Measurements from ENCODE around the gene TNPO1.
"Not testable (repeated sequence)": the region's sequence is repeated elsewhere in the genome, so short reads cannot be mapped to it uniquely, and the experiment has no call there.

TNPO1 gene

GRCh38 chr5:72922422-72922821, 106.0 kb downstream of the TNPO1 start:
- Histone ChIP-seq H3K4me3 (ENCODE audit: insufficient read length, low read depth) (no peak overlapping the region), H3K36me3 (ENCODE audit: insufficient read depth, insufficient read length, low read length) (no peaks in the 10 kb centered on the region), H3K9ac (ENCODE audit: insufficient read length, low read depth) (no peak overlapping the region), H3K4me1 (ENCODE audit: insufficient read depth, insufficient read length) (no peaks in the 10 kb centered on the region), H3K9me3 (ENCODE audit: insufficient read depth, low read length) (peaks cover 13% of the 10 kb centered on the region; the same call in 1 of the 2 replicates), H3K27me3 (ENCODE audit: insufficient read depth, insufficient read length) (no peaks in the 10 kb centered on the region)
- TF ChIP-seq SUZ12 (IDR thresholded peaks at IDR 0.05; ENCODE audit: extremely low read depth, insufficient read depth, insufficient read length), result no peak
- TF ChIP-seq YY1 (IDR thresholded peaks at IDR 0.05; ENCODE audit: insufficient read depth, insufficient read length), result no peak
- no peak for TF ChIP-seq ZNF274 (IDR thresholded peaks at IDR 0.05; ENCODE audit: low read depth, low read length)
- no peak for DNase-seq (ENCODE audit: low read depth, low spot score)

- H3K27me3 ChIP-seq (ENCODE audit: insufficient read depth, insufficient read length), result no peaks in the 10 kb centered on the region
- H3K9ac ChIP-seq (ENCODE audit: insufficient read length, low read depth), result no peak overlapping the region
- peaks cover 13% of the 10 kb centered on the region; the same call in 1 of the 2 replicates for H3K9me3 ChIP-seq (ENCODE audit: insufficient read depth, low read length)
- no peak for DNase-seq (ENCODE audit: low read depth, low spot score)
- TF ChIP-seq SUZ12 (IDR thresholded peaks at IDR 0.05; ENCODE audit: extremely low read depth, insufficient read depth, insufficient read length), result no peak
- TF ChIP-seq YY1 (IDR thresholded peaks at IDR 0.05; ENCODE audit: insufficient read depth, insufficient read length), result no peak
- TF ChIP-seq ZNF274 (IDR thresholded peaks at IDR 0.05; ENCODE audit: low read depth, low read length), result no peak
- no peak overlapping the region for H3K4me3 ChIP-seq (ENCODE audit: insufficient read length, low read depth)
- no peaks in the 10 kb centered on the region for H3K36me3 ChIP-seq (ENCODE audit: insufficient read depth, insufficient read length, low read length)
- H3K4me1 ChIP-seq (ENCODE audit: insufficient read depth, insufficient read length), result no peaks in the 10 kb centered on the region
Observed at GRCh38 chr5:72925336-72926010, 109.0 kb downstream of the TNPO1 start.

- not testable (repeated sequence) for H3K36me3 ChIP-seq (ENCODE audit: insufficient read depth, insufficient read length, low read length); DNase-seq (ENCODE audit: low read depth, low spot score); H3K4me3 ChIP-seq (ENCODE audit: insufficient read length, low read depth); H3K27me3 ChIP-seq (ENCODE audit: insufficient read depth, insufficient read length); H3K4me1 ChIP-seq (ENCODE audit: insufficient read depth, insufficient read length); H3K9me3 ChIP-seq (ENCODE audit: insufficient read depth, low read length); H3K9ac ChIP-seq (ENCODE audit: insufficient read length, low read depth)
Observed at GRCh38 chr5:72932686-72933085, 116.2 kb downstream of the TNPO1 start.

GRCh38 chr5:72934953-72935725, 118.7 kb downstream of the TNPO1 start:
- not testable (repeated sequence) for H3K27me3 ChIP-seq (ENCODE audit: insufficient read depth, insufficient read length); H3K4me3 ChIP-seq (ENCODE audit: insufficient read length, low read depth); DNase-seq (ENCODE audit: low read depth, low spot score); H3K9me3 ChIP-seq (ENCODE audit: insufficient read depth, low read length); H3K4me1 ChIP-seq (ENCODE audit: insufficient read depth, insufficient read length); H3K9ac ChIP-seq (ENCODE audit: insufficient read length, low read depth); H3K36me3 ChIP-seq (ENCODE audit: insufficient read depth, insufficient read length, low read length)

DNA sequence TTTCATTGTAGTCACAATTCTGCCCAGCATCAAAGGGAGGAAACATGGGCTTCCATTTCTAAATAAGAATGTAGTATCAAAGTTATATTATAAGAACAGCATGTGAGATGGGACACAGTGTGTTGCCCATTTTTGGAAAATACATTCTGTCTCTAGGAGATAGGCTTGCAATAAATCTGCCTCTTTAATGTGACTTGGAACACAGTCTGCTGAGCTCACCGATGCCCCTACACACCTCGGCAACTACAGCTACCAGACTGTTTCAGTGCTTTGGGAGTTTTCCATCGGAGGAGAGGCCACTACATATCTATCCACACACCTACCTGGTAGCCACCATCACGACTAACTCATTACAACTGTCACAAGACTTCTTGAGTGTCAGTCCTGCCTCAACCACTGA, 120.4 kb downstream of the TNPO1 start:
- DNase-seq (ENCODE audit: low read depth, low spot score), result no peak
- no peaks in the 10 kb centered on the region for H3K27me3 ChIP-seq (ENCODE audit: insufficient read depth, insufficient read length)
- H3K4me3 ChIP-seq (ENCODE audit: insufficient read length, low read depth), result no peak overlapping the region
- no peaks in the 10 kb centered on the region for H3K4me1 ChIP-seq (ENCODE audit: insufficient read depth, insufficient read length)
- TF ChIP-seq ZNF274 (IDR thresholded peaks at IDR 0.05; ENCODE audit: low read depth, low read length), result no peak
- TF ChIP-seq SUZ12 (IDR thresholded peaks at IDR 0.05; ENCODE audit: extremely low read depth, insufficient read depth, insufficient read length), result no peak
- no peak for TF ChIP-seq YY1 (IDR thresholded peaks at IDR 0.05; ENCODE audit: insufficient read depth, insufficient read length)
- no peak overlapping the region for H3K9ac ChIP-seq (ENCODE audit: insufficient read length, low read depth)
- H3K9me3 ChIP-seq (ENCODE audit: insufficient read depth, low read length), result peaks cover 7% of the 10 kb centered on the region; the same call in 1 of the 2 replicates
- H3K36me3 ChIP-seq (ENCODE audit: insufficient read depth, insufficient read length, low read length), result no peaks in the 10 kb centered on the region

GRCh38 chr5:72937517-72938061, 121.1 kb downstream of the TNPO1 start:
- Histone ChIP-seq H3K9me3 (ENCODE audit: insufficient read depth, low read length) (peaks cover 7% of the 10 kb centered on the region; the same call in 1 of the 2 replicates), H3K36me3 (ENCODE audit: insufficient read depth, insufficient read length, low read length) (no peaks in the 10 kb centered on the region), H3K9ac (ENCODE audit: insufficient read length, low read depth) (no peak overlapping the region), H3K4me3 (ENCODE audit: insufficient read length, low read depth) (no peak overlapping the region), H3K4me1 (ENCODE audit: insufficient read depth, insufficient read length) (no peaks in the 10 kb centered on the region), H3K27me3 (ENCODE audit: insufficient read depth, insufficient read length) (no peaks in the 10 kb centered on the region)
- no peak for DNase-seq (ENCODE audit: low read depth, low spot score)
- no peak for TF ChIP-seq YY1 (IDR thresholded peaks at IDR 0.05; ENCODE audit: insufficient read depth, insufficient read length)
- no peak for TF ChIP-seq SUZ12 (IDR thresholded peaks at IDR 0.05; ENCODE audit: extremely low read depth, insufficient read depth, insufficient read length)
- no peak for TF ChIP-seq ZNF274 (IDR thresholded peaks at IDR 0.05; ENCODE audit: low read depth, low read length)

DNA sequence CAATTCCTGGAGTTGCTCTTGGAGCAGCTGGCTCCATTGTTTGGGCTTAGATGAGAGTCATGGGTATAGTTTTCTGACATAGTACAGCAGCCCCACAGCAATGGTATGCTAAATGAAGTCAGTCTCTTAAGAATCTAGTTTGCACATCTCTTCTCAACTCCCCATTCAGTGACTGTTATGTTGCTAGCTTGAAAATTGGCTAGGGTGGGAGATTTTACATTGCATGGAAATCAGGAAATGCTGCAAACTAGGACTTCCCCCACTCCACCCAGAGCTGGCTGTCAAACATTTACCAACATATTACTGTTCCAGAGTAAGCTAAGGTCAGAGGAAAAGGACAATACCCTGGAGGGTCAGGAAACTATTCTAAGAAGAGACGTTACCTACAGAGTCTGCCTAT, 121.7 kb downstream of the TNPO1 start:
- H3K4me3 ChIP-seq (ENCODE audit: insufficient read length, low read depth), result no peak overlapping the region
- H3K4me1 ChIP-seq (ENCODE audit: insufficient read depth, insufficient read length), result no peaks in the 10 kb centered on the region
- H3K36me3 ChIP-seq (ENCODE audit: insufficient read depth, insufficient read length, low read length), result no peaks in the 10 kb centered on the region
- TF ChIP-seq SUZ12 (IDR thresholded peaks at IDR 0.05; ENCODE audit: extremely low read depth, insufficient read depth, insufficient read length), result no peak
- no peak for TF ChIP-seq YY1 (IDR thresholded peaks at IDR 0.05; ENCODE audit: insufficient read depth, insufficient read length)
- no peak for TF ChIP-seq ZNF274 (IDR thresholded peaks at IDR 0.05; ENCODE audit: low read depth, low read length)
- H3K27me3 ChIP-seq (ENCODE audit: insufficient read depth, insufficient read length), result no peaks in the 10 kb centered on the region
- no peak overlapping the region for H3K9ac ChIP-seq (ENCODE audit: insufficient read length, low read depth)
- DNase-seq (ENCODE audit: low read depth, low spot score), result no peak
- H3K9me3 ChIP-seq (ENCODE audit: insufficient read depth, low read length), result peaks cover 7% of the 10 kb centered on the region; the same call in 1 of the 2 replicates

All from NT2/D1 (cell line).